IMR-90 (cell line): ENCODE measurements around the gene BLOC1S4.

Experiments used
- BHLHE40 ChIP-seq: fragments of 150-350 bp; IDR thresholded peaks from 2 replicates; pipeline ENCODE4 v1.6.1; 2016; ENCODE audit warnings: mild to moderate bottlenecking, low read depth, low read length
- CEBPB ChIP-seq: IDR thresholded peaks from 2 replicates; pipeline ENCODE4 v1.6.1; 2012; ENCODE audit warnings: low read depth, low read length, improper control_type of control experiment
- CHD1 ChIP-seq: IDR thresholded peaks from 2 replicates; pipeline ENCODE4 v1.6.1; 2012; ENCODE audit warnings: low read depth, low read length, improper control_type of control experiment
- CTCF ChIP-seq: conservative IDR thresholded peaks from 2 replicates; pipeline ENCODE4 v1.5.1; 2012; ENCODE audit warnings: mild to moderate bottlenecking, low read depth, low read length, improper control_type of control experiment
- MAFK ChIP-seq: IDR thresholded peaks from 2 replicates; pipeline ENCODE4 v1.6.1; 2012; ENCODE audit warnings: low read depth, low read length, improper control_type of control experiment
- POLR2A ChIP-seq: IDR thresholded peaks from 2 replicates; pipeline ENCODE4 v1.6.1; 2012; ENCODE audit warnings: mild to moderate bottlenecking, low read depth, low read length
- RAD21 ChIP-seq: IDR thresholded peaks from 2 replicates; pipeline ENCODE4 v1.6.1; 2012; ENCODE audit warnings: low read length, improper control_type of control experiment
- SMC3 ChIP-seq: fragments of 150-350 bp; IDR thresholded peaks from 2 replicates; pipeline ENCODE4 v1.6.1; 2016; ENCODE audit warnings: low read depth, mild to moderate bottlenecking, antibody characterized with exemption, low read length, moderate library complexity

- no peak for TF ChIP-seq SMC3
- TF ChIP-seq POLR2A = no peak
- no peak for TF ChIP-seq RAD21
- TF ChIP-seq CTCF = no peak
- TF ChIP-seq BHLHE40 = no peak
- TF ChIP-seq MAFK = no peak
- TF ChIP-seq CHD1 = no peak
- TF ChIP-seq CEBPB = no peak
Measured at GRCh38 chr4:6755088-6755753, 39.2 kb downstream of the BLOC1S4 start.
